Vagina (tissue), 2 donors: ENCODE data around the gene SLC16A14.

ENCODE experiments used
- POLR2A ChIP-seq, 2 donors: fragments of 450-650 bp; IDR thresholded peaks; one replicate each; pipeline ENCODE4 v1.6.1; 2017; ENCODE audit warnings: antibody characterized with exemption in 2 of 2, mild to moderate bottlenecking in 2 of 2, moderate library complexity in 2 of 2
- POLR2AphosphoS5 ChIP-seq, 2 donors: sonication (generic); formaldehyde crosslinking; IDR thresholded peaks; one replicate each; pipeline ENCODE4 v1.9.0; 2017; ENCODE audit warnings: antibody characterized with exemption in 2 of 2, mild to moderate bottlenecking in 2 of 2, low read depth in 1 of 2; ENCODE audit not compliant: insufficient read depth in 1 of 2
- TF ChIP-seq, protein P1 (sequence below), 3 experiments: fragments of 450-650 bp in 2 of 3; fragments of 200-600 bp in 1 of 3; sonication (generic) in 1 of 3; IDR thresholded peaks; one replicate each; pipeline ENCODE4 v1.5.1; 2017 to 2019; ENCODE audit warnings: antibody characterized with exemption in 3 of 3, mild to moderate bottlenecking in 2 of 3, moderate library complexity in 2 of 3

DNA sequence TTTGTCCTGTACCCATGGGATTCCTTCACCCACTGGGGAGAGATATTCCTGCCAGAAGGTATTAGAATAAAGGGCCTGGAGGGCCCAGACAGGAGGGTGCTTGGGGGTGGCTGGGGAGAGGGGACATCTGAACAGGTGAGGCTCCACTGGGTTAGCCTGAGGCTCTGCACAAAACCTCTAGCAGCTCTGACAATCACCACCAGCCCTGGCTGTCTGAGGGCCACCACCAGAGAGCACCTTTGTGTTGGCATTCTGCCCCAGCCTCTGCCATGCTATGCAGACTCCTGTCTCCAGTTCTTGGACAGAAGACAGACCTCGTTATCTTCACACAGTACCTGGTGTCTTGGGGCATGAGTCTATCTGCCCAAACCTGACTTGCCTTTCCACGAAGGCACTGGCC, 25.3 kb downstream of the SLC16A14 start:
- TF ChIP-seq, protein P1, sequence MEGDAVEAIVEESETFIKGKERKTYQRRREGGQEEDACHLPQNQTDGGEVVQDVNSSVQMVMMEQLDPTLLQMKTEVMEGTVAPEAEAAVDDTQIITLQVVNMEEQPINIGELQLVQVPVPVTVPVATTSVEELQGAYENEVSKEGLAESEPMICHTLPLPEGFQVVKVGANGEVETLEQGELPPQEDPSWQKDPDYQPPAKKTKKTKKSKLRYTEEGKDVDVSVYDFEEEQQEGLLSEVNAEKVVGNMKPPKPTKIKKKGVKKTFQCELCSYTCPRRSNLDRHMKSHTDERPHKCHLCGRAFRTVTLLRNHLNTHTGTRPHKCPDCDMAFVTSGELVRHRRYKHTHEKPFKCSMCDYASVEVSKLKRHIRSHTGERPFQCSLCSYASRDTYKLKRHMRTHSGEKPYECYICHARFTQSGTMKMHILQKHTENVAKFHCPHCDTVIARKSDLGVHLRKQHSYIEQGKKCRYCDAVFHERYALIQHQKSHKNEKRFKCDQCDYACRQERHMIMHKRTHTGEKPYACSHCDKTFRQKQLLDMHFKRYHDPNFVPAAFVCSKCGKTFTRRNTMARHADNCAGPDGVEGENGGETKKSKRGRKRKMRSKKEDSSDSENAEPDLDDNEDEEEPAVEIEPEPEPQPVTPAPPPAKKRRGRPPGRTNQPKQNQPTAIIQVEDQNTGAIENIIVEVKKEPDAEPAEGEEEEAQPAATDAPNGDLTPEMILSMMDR (IDR thresholded peaks at IDR 0.05): no peak
- TF ChIP-seq POLR2AphosphoS5 (IDR thresholded peaks at IDR 0.05; ENCODE audit: insufficient read depth in 1 of 2, low read depth in 1 of 2) (no peak), POLR2A (IDR thresholded peaks at IDR 0.05) (no peak)
